A673 (cell line): ENCODE results near the gene CALML4. TPM values are rescaled to one million over a fixed set of nuclear protein-coding genes. Genes with fewer than 3 reads are reported as not detected.

Experiments
- BruUV-seq: library from RNA; stranded (reverse); fragments of 400-500 nt; replicated peaks from 2 replicates; lab custom pipeline; 2021; lab: Mats Ljungman, UMichigan
- CTCF ChIA-PET: fragments of 300-600 bp; sonication (Branson Sonifier 250); formaldehyde crosslinking; loops from one replicate; lab custom pipeline; 2022; ENCODE audit warnings: antibody characterized with exemption; lab: Charles Lee
- POLR2A ChIA-PET: fragments of 300-600 bp; sonication (Branson Sonifier 250); formaldehyde crosslinking; loops from one replicate; lab custom pipeline; 2022; ENCODE audit warnings: antibody characterized with exemption; ENCODE audit not compliant: low non-redundant PET; lab: Charles Lee
- DNase-seq: peaks from one replicate; pipeline ENCODE4 v3.0.0-alpha.2; 2015; ENCODE audit warnings: low spot score
- H3K27ac ChIP-seq: fragments of 200-600 bp; sonication (generic); 2 replicates; pipeline ENCODE4 v1.5.1; 2016; ENCODE audit warnings: mixed run types, low read depth, mild to moderate bottlenecking, mixed read lengths, antibody characterized with exemption, low read length; ENCODE audit not compliant: poor library complexity, severe bottlenecking
- H3K27me3 ChIP-seq: fragments of 200-600 bp; sonication (generic); replicated peaks from 2 replicates; pipeline ENCODE4 v1.6.1; 2017; ENCODE audit warnings: mixed run types, low read depth, mild to moderate bottlenecking, mixed read lengths, antibody characterized with exemption, low read length; ENCODE audit not compliant: insufficient read depth, poor library complexity
- H3K36me3 ChIP-seq: fragments of 200-600 bp; sonication (generic); 2 replicates; pipeline ENCODE4 v1.6.1; 2016; ENCODE audit warnings: mixed run types, mild to moderate bottlenecking, mixed read lengths, antibody characterized with exemption, low read length; ENCODE audit not compliant: insufficient read depth, poor library complexity, severe bottlenecking
- H3K4me1 ChIP-seq: fragments of 200-600 bp; sonication (generic); 2 replicates; pipeline ENCODE4 v1.6.1; 2017; ENCODE audit warnings: mixed run types, mild to moderate bottlenecking, mixed read lengths, antibody characterized with exemption, low read length; ENCODE audit not compliant: insufficient read depth, poor library complexity, severe bottlenecking
- H3K4me3 ChIP-seq: fragments of 200-600 bp; sonication (generic); 2 replicates; pipeline ENCODE4 v1.5.1; 2016; ENCODE audit warnings: low read depth, mixed run types, mild to moderate bottlenecking, mixed read lengths, low read length; ENCODE audit not compliant: poor library complexity, severe bottlenecking
- H3K9me3 ChIP-seq: fragments of 200-600 bp; sonication (generic); 2 replicates; pipeline ENCODE4 v1.6.1; 2016; ENCODE audit warnings: mixed run types, low read depth, mild to moderate bottlenecking, mixed read lengths, antibody characterized with exemption, low read length; ENCODE audit not compliant: poor library complexity, severe bottlenecking
- EZH2 ChIP-seq: fragments of 200-600 bp; sonication (generic); IDR thresholded peaks from 2 replicates; pipeline ENCODE4 v1.6.1; 2017; ENCODE audit warnings: borderline replicate concordance, low read depth, mild to moderate bottlenecking, mixed read lengths, antibody characterized with exemption, low read length; ENCODE audit not compliant: poor library complexity, severe bottlenecking
- intact Hi-C: fragments of 100-400 bp; cut with micrococcal nuclease; formaldehyde crosslinking; loops from one replicate; pipeline ENCODE4 v1.10.0; 2022; ENCODE audit not compliant: unreplicated experiment
- total RNA-seq: library from RNA; stranded (reverse); gene quantifications from 2 replicates; pipeline ENCODE4 v1.2.3, GENCODE V29; 2021
- TF ChIP-seq, protein P1 (sequence below): fragments of 300-800, 200-600 bp; sonication (generic); conservative IDR thresholded peaks from 2 replicates; pipeline ENCODE4 v1.5.1; 2017; ENCODE audit warnings: low read depth, mild to moderate bottlenecking, antibody characterized with exemption, low read length, moderate library complexity, mixed read lengths

The CALML4 gene
- total RNA-seq, 1 experiment from 2014 or later, result 9.1 TPM

DNA sequence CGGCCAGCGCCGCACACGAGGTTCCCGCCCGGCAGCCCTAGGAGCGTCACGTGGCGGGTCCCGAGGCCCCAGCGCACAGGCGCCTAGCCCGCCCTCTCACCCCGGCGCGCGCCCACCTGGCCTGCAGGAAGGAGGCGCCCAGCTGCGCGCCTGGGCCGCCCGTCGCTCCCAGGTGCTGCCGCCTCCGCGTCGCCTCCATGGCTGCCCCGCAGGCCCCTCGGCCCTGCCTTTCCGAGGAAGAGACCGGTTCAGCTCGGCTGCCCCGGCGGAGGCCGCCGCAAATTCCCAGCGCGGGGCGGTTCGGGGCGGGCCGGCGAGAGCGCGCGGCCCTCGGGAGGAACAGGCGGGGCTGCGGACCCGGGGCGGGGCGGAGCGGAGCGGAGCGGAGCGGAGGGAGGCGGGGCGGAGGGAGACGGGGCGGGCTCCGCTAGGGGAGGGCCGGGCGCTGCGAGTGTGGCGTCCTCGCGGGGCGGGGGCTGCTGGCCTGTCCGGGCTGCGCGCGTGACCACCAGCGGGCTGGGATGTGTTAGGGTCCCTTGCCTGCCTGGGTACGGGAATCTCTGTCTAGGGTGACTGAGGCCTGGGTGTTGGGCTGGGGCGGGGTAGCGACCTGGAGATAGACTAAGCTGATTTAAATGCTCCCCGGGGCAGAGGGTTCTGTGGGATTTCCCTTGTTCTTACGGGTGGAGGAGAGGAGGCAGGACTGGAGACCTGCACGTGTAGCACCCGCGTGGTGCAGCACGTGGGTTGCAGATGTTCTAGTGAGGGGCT, 24.4 kb upstream of the CALML4 start, which contains the start of gene CLN6:
CLN6 (minus strand) TSS at position 343 of the 771 bp plus-strand sequence; CDS start at position 199, 144 bp downstream.
- peak; percentile 87 for DNase-seq
- Histone ChIP-seq H3K9me3 (no peaks in the 10 kb centered on the region), H3K27ac (peak within 1 kb of the TSS; percentile 93), H3K36me3 (no peaks in the 10 kb centered on the region), H3K27me3 (no peaks in the 10 kb centered on the region), H3K4me3 (peak within 1 kb of the TSS; percentile 75), H3K4me1 (peaks cover 14% of the 10 kb centered on the region)
- intact Hi-C loops, result no loop called here
- POLR2A ChIA-PET, result no interaction called here
- BruUV-seq, result no TSS peak
- CTCF ChIA-PET, result interaction anchor here (0.5 to 0.6 kb wide), 2 partner anchors 324 to 506 kb away, joined by 3 to 4 read pairs; no protein-coding TSS in a partner anchor
- TF ChIP-seq, protein P1, sequence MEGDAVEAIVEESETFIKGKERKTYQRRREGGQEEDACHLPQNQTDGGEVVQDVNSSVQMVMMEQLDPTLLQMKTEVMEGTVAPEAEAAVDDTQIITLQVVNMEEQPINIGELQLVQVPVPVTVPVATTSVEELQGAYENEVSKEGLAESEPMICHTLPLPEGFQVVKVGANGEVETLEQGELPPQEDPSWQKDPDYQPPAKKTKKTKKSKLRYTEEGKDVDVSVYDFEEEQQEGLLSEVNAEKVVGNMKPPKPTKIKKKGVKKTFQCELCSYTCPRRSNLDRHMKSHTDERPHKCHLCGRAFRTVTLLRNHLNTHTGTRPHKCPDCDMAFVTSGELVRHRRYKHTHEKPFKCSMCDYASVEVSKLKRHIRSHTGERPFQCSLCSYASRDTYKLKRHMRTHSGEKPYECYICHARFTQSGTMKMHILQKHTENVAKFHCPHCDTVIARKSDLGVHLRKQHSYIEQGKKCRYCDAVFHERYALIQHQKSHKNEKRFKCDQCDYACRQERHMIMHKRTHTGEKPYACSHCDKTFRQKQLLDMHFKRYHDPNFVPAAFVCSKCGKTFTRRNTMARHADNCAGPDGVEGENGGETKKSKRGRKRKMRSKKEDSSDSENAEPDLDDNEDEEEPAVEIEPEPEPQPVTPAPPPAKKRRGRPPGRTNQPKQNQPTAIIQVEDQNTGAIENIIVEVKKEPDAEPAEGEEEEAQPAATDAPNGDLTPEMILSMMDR, result no peak; the same call in 1 of the 2 replicates
- TF ChIP-seq EZH2, result no peak

DNA sequence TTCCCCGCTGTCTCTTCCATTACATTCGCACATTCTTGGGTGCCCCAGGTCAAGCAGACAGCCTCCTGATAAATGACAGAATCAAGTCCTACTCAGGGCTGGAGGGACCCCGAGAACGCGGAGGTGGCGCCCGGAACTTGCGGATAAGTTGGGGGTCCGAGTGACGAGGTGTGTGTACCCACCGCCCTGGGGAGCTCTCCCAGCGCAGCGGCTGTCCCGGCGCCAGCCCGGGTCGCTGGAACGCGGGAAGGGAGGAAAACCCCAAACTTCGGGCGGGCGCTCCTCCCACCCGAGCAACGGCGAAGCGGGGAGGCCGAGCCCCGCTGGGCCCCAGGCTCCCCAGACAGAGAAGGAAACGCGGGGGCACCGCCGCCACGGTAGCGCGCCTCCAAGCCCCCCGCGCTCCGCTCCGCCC, 23.8 kb upstream of the CALML4 start:
- intact Hi-C loops, result no loop called here
- no peak for DNase-seq
- TF ChIP-seq EZH2, result no peak
- TF ChIP-seq, protein P1, result no peak
- ChIA-PET CTCF (no interaction called here), POLR2A (no interaction called here)
- Histone ChIP-seq H3K27ac (peak overlapping the region; percentile 93), H3K4me1 (peaks cover 14% of the 10 kb centered on the region), H3K36me3 (no peaks in the 10 kb centered on the region), H3K27me3 (no peaks in the 10 kb centered on the region), H3K4me3 (peak overlapping the region; percentile 75), H3K9me3 (no peaks in the 10 kb centered on the region)
- no TSS peak for BruUV-seq

DNA sequence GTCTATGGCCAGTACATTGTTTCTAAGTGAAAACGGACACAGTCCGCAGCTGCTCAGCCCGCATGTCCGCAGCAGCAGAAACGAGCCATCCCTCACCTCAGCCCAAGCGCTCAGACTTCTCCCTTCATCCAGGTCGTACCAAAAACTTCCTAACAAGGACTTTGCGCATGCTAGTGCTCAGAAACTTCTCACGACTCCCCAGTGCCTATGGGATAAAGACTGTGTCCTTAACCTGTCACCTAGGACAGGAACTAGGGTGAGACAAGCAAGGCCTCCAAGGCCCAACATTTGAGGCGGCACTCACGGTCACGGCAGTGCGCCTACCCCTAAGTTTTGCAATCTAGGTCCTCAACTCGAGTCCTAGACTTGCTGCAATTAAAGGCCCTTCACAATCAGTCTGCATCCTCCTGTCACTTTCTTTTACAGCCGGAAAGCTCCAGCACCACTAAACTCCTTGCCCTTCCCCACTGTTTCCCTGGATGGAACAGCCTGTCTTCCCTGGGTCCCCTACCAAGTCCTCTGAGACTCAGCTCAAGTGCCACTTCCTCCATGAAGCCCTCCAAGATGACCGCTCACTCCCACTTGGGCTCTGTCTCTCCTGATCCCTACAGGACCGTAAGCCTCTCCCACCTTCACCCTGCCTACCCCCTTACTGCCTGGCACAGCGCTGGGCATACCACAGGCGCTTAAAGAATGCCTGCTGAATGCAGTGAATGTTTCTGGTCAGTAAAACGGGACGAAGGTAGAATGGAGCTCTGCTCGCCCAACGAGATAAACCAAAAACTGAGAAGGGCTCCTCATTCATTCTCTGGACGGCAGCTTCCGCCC, 23.2 kb upstream of the CALML4 start:
- intact Hi-C loops, result no loop called here
- DNase-seq, result no peak

More for the DNA sequence above, 23.2 kb upstream of the CALML4 start:
- Histone ChIP-seq H3K9me3 (no peaks in the 10 kb centered on the region), H3K4me1 (peaks cover 14% of the 10 kb centered on the region), H3K36me3 (no peaks in the 10 kb centered on the region), H3K27ac (peak overlapping the region; percentile 93), H3K27me3 (no peaks in the 10 kb centered on the region), H3K4me3 (peak overlapping the region; percentile 75)
- BruUV-seq, result TSS peak; percentile 43
- CTCF ChIA-PET, result no interaction called here
- POLR2A ChIA-PET, result no interaction called here
- no peak for TF ChIP-seq EZH2
- TF ChIP-seq, protein P1, result no peak
